Activated naive CD4-positive, alpha-beta T cell (primary cell): Measurements from ENCODE around the gene PPP2R5C.
"Not testable (repeated sequence)": the region's sequence is repeated elsewhere in the genome, so short reads cannot be mapped to it uniquely, and the experiment has no call there.

ENCODE experiments used
- DNase-seq, 4 experiments: peaks; one replicate each; lab custom pipeline; 2025; lab: John Stamatoyannopoulos, UW

The PPP2R5C gene

GRCh38 chr14:101966742-101967141 lies 205.2 kb downstream of the PPP2R5C start:
- no peak for DNase-seq

GRCh38 chr14:101968186-101968585 lies 206.7 kb downstream of the PPP2R5C start:
- no peak for DNase-seq

- no peak for DNase-seq
These were observed 208.0 kb downstream of the PPP2R5C start for GRCh38 chr14:101969481-101969880.

GRCh38 chr14:101970830-101971400 lies 209.4 kb downstream of the PPP2R5C start:
- no peak for DNase-seq

- DNase-seq: not testable (repeated sequence)
These were observed 209.9 kb downstream of the PPP2R5C start for GRCh38 chr14:101971458-101971857.

- DNase-seq: no peak
These were observed 210.8 kb downstream of the PPP2R5C start for GRCh38 chr14:101972126-101972866.

GRCh38 chr14:101973356-101973755 lies 211.8 kb downstream of the PPP2R5C start:
- DNase-seq: no peak

GRCh38 chr14:101975231-101975630 lies 213.7 kb downstream of the PPP2R5C start:
- DNase-seq: no peak
